ENCODE data around the gene RGS5. TPM values are rescaled to one million over a fixed set of nuclear protein-coding genes. Genes with fewer than 3 reads are reported as not detected.

The RGS5 gene
- total RNA-seq, 1 experiment from 2014 or later = 4.7 TPM

- no peaks in the 10 kb centered on the region for H3K4me1 ChIP-seq (ENCODE audit: insufficient read depth, low read length, poor library complexity, severe bottlenecking)
- H3K27ac ChIP-seq (ENCODE audit: low read depth, low read length, poor library complexity, severe bottlenecking) = no peak overlapping the region
- H3K36me3 ChIP-seq (ENCODE audit: insufficient read depth, low read length, poor library complexity, severe bottlenecking) = no peaks in the 10 kb centered on the region
- intact Hi-C loops (cut with micrococcal nuclease; ENCODE audit: unreplicated experiment) = no loop called here
- H3K27me3 ChIP-seq (replicated peaks; ENCODE audit: insufficient read depth, low read depth, low read length, poor library complexity) = no peaks in the 10 kb centered on the region
- CTCF ChIA-PET = no interaction called here
- DNase-seq (ENCODE audit: low spot score) = no peak
- no TSS peak for BruUV-seq (replicated peaks)
- H3K9me3 ChIP-seq (ENCODE audit: low read depth, low read length, poor library complexity, severe bottlenecking) = no peaks in the 10 kb centered on the region
- POLR2A ChIA-PET (ENCODE audit: low non-redundant PET) = no interaction called here
- TF ChIP-seq CTCF (conservative IDR thresholded peaks at IDR 0.05; ENCODE audit: low read depth, low read length) (no peak), EZH2 (IDR thresholded peaks at IDR 0.05; ENCODE audit: borderline replicate concordance, low read depth, low read length, poor library complexity, severe bottlenecking) (no peak)
- no peak overlapping the region for H3K4me3 ChIP-seq (ENCODE audit: low read depth, low read length, poor library complexity, severe bottlenecking)
These were observed 65.0 kb downstream of the RGS5 start for GRCh38 chr1:163137556-163138265.

- H3K9me3 ChIP-seq (ENCODE audit: low read depth, low read length, poor library complexity, severe bottlenecking) = no peaks in the 10 kb centered on the region
- TF ChIP-seq CTCF (conservative IDR thresholded peaks at IDR 0.05; ENCODE audit: low read depth, low read length) (no peak), EZH2 (IDR thresholded peaks at IDR 0.05; ENCODE audit: borderline replicate concordance, low read depth, low read length, poor library complexity, severe bottlenecking) (no peak)
- H3K27ac ChIP-seq (ENCODE audit: low read depth, low read length, poor library complexity, severe bottlenecking) = no peak overlapping the region
- DNase-seq (ENCODE audit: low spot score) = no peak
- intact Hi-C loops (cut with micrococcal nuclease; ENCODE audit: unreplicated experiment) = no loop called here
- H3K27me3 ChIP-seq (replicated peaks; ENCODE audit: insufficient read depth, low read depth, low read length, poor library complexity) = no peaks in the 10 kb centered on the region
- no TSS peak for BruUV-seq (replicated peaks)
- no peaks in the 10 kb centered on the region for H3K4me1 ChIP-seq (ENCODE audit: insufficient read depth, low read length, poor library complexity, severe bottlenecking)
- CTCF ChIA-PET = no interaction called here
- H3K4me3 ChIP-seq (ENCODE audit: low read depth, low read length, poor library complexity, severe bottlenecking) = no peak overlapping the region
- H3K36me3 ChIP-seq (ENCODE audit: insufficient read depth, low read length, poor library complexity, severe bottlenecking) = no peaks in the 10 kb centered on the region
- POLR2A ChIA-PET (ENCODE audit: low non-redundant PET) = no interaction called here
These were observed 70.7 kb downstream of the RGS5 start for GRCh38 chr1:163131981-163132380.

- no peak overlapping the region for H3K27ac ChIP-seq (ENCODE audit: low read depth, low read length, poor library complexity, severe bottlenecking)
- BruUV-seq (replicated peaks) = no TSS peak
- no peak for DNase-seq (ENCODE audit: low spot score)
- ChIA-PET POLR2A (ENCODE audit: low non-redundant PET) (no interaction called here), CTCF (no interaction called here)
- H3K4me3 ChIP-seq (ENCODE audit: low read depth, low read length, poor library complexity, severe bottlenecking) = no peak overlapping the region
- H3K9me3 ChIP-seq (ENCODE audit: low read depth, low read length, poor library complexity, severe bottlenecking) = no peaks in the 10 kb centered on the region
- H3K36me3 ChIP-seq (ENCODE audit: insufficient read depth, low read length, poor library complexity, severe bottlenecking) = no peaks in the 10 kb centered on the region
- intact Hi-C loops (cut with micrococcal nuclease; ENCODE audit: unreplicated experiment) = no loop called here
- no peaks in the 10 kb centered on the region for H3K27me3 ChIP-seq (replicated peaks; ENCODE audit: insufficient read depth, low read depth, low read length, poor library complexity)
- no peak for TF ChIP-seq EZH2 (IDR thresholded peaks at IDR 0.05; ENCODE audit: borderline replicate concordance, low read depth, low read length, poor library complexity, severe bottlenecking)
- TF ChIP-seq CTCF (conservative IDR thresholded peaks at IDR 0.05; ENCODE audit: low read depth, low read length) = no peak
- H3K4me1 ChIP-seq (ENCODE audit: insufficient read depth, low read length, poor library complexity, severe bottlenecking) = no peaks in the 10 kb centered on the region
These were observed 72.4 kb downstream of the RGS5 start for GRCh38 chr1:163130225-163130856.
